NCI-H2107 treated with DMSO at 0.1 percent for 48 hours (cell line): ENCODE data around the gene ERN2.
"Not testable (repeated sequence)": the region's sequence is repeated elsewhere in the genome, so short reads cannot be mapped to it uniquely, and the experiment has no call there.

Experiments
- DNase-seq: peaks from one replicate; lab custom pipeline; 2025; ENCODE audit not compliant: unreplicated experiment; lab: John Stamatoyannopoulos, UW

Gene ERN2

GRCh38 chr16:23712976-23713375 lies at the start of gene ERN2:
ERN2 (minus strand) TSS chr16:23713222; CDS start chr16:23713187, 35 bp downstream.
- no peak for DNase-seq

GRCh38 chr16:23757937-23758619 lies 45.1 kb upstream of the ERN2 start:
- no peak for DNase-seq

GRCh38 chr16:23757116-23757515 lies 44.1 kb upstream of the ERN2 start:
- DNase-seq: no peak

GRCh38 chr16:23755484-23755809 lies 42.4 kb upstream of the ERN2 start:
- DNase-seq: no peak

- no peak for DNase-seq
Measured at GRCh38 chr16:23754594-23755483, 41.8 kb upstream of the ERN2 start, which contains the start of gene CHP2. CHP2 (plus strand) TSS chr16:23755026; CDS start chr16:23755050, 24 bp downstream.

- DNase-seq: no peak
Measured at GRCh38 chr16:23753908-23754593, 41.0 kb upstream of the ERN2 start.

GRCh38 chr16:23751053-23751452 lies 38.0 kb upstream of the ERN2 start:
- DNase-seq: not testable (repeated sequence)

GRCh38 chr16:23748630-23749029 lies 35.6 kb upstream of the ERN2 start:
- DNase-seq: no peak

GRCh38 chr16:23745263-23745662 lies 32.2 kb upstream of the ERN2 start:
- no peak for DNase-seq

GRCh38 chr16:23742766-23743165 lies 29.7 kb upstream of the ERN2 start:
- DNase-seq: no peak

- no peak for DNase-seq
Measured at GRCh38 chr16:23741675-23742303, 28.8 kb upstream of the ERN2 start.

GRCh38 chr16:23739516-23739915 lies 26.5 kb upstream of the ERN2 start:
- no peak for DNase-seq

- not testable (repeated sequence) for DNase-seq
Measured at GRCh38 chr16:23737423-23738028, 24.5 kb upstream of the ERN2 start.

- DNase-seq: no peak
Measured at GRCh38 chr16:23734176-23734893, 21.3 kb upstream of the ERN2 start.

GRCh38 chr16:23729503-23730424 lies 16.7 kb upstream of the ERN2 start:
- no peak for DNase-seq

GRCh38 chr16:23728112-23728477 lies 15.1 kb upstream of the ERN2 start:
- DNase-seq: no peak

GRCh38 chr16:23726710-23727109 lies 13.7 kb upstream of the ERN2 start:
- DNase-seq: no peak

GRCh38 chr16:23724785-23725131 lies 11.7 kb upstream of the ERN2 start:
- DNase-seq: no peak

GRCh38 chr16:23724096-23724784 lies 11.2 kb upstream of the ERN2 start:
- DNase-seq: no peak
